Activated CD8-positive, alpha-beta T cell treated with anti-CD3 and anti-CD28 coated beads for 36 hours (primary cell): ENCODE data around the gene DOHH. TPM values are rescaled to one million over a fixed set of nuclear protein-coding genes. Genes with fewer than 3 reads are reported as not detected.

Experiments used
- ATAC-seq: fragments of 200-7000 bp; cut with Tn5 transposase; one replicate; pipeline ENCODE4 v1.10.0; 2021; ENCODE audit warnings: mild to moderate bottlenecking, moderate library complexity
- CTCF ChIA-PET: fragments of 350-600 bp; sonication (Branson Sonifier 250); formaldehyde crosslinking; loops from one replicate; lab custom pipeline; 2021; ENCODE audit warnings: antibody characterized with exemption; lab: Charles Lee
- POLR2A ChIA-PET: fragments of 350-600 bp; sonication (Branson Sonifier 250); formaldehyde crosslinking; loops from one replicate; lab custom pipeline; 2021; ENCODE audit warnings: antibody characterized with exemption; lab: Charles Lee
- DNase-seq: peaks from one replicate; pipeline ENCODE4 v3.0.0-alpha.2; 2020
- H3K27ac Mint-ChIP-seq: one replicate; pipeline ENCODE4 v1.8.0; 2021; ENCODE audit warnings: mild to moderate bottlenecking, mixed read lengths
- H3K27me3 Mint-ChIP-seq: one replicate; pipeline ENCODE4 v1.8.0; 2021; ENCODE audit warnings: mixed read lengths
- H3K36me3 Mint-ChIP-seq: one replicate; pipeline ENCODE4 v1.8.0; 2021; ENCODE audit warnings: low read depth, mixed read lengths
- H3K4me1 Mint-ChIP-seq: one replicate; pipeline ENCODE4 v1.8.0; 2021; ENCODE audit warnings: low read depth, mixed read lengths
- H3K4me3 Mint-ChIP-seq: one replicate; pipeline ENCODE4 v1.8.0; 2021; ENCODE audit warnings: mild to moderate bottlenecking, moderate library complexity, mixed read lengths
- H3K9me3 Mint-ChIP-seq: one replicate; pipeline ENCODE4 v1.8.0; 2021; ENCODE audit warnings: mixed read lengths
- CTCF ChIP-seq: fragments of 200-600 bp; IDR thresholded peaks from one replicate; pipeline ENCODE4 v1.8.0; 2022; ENCODE audit warnings: antibody characterized with exemption, mild to moderate bottlenecking
- intact Hi-C: fragments of 100-400 bp; cut with micrococcal nuclease; formaldehyde crosslinking; loops from one replicate; pipeline ENCODE4 v1.10.0; 2022
- total RNA-seq, 2 experiments: library from RNA; stranded (reverse); gene quantifications; one replicate each; pipeline ENCODE4 v1.2.3, GENCODE V29; 2021

Gene DOHH
- total RNA-seq, 2 experiments from 2014 or later: 15.7 to 17.0 TPM

- Mint-ChIP-seq H3K27me3 (no peaks in the 10 kb centered on the region), H3K36me3 (peaks cover 7% of the 10 kb centered on the region), H3K9me3 (peaks cover 6% of the 10 kb centered on the region), H3K4me3 (no peak overlapping the region), H3K27ac (no peak overlapping the region), H3K4me1 (no peaks in the 10 kb centered on the region)
- intact Hi-C loops: no loop called here
- ATAC-seq: no peak
- CTCF ChIA-PET: interaction anchor here (0.9 kb wide), 1 partner anchor 159 kb away, joined by 3 read pairs; no protein-coding TSS in a partner anchor
- DNase-seq: no peak
- POLR2A ChIA-PET: interaction anchor here (0.7 kb wide), 1 partner anchor 31 kb away, joined by 3 read pairs; no protein-coding TSS in a partner anchor
- no peak for TF ChIP-seq CTCF
These were observed 36.5 kb downstream of the DOHH start for GRCh38 chr19:3463714-3464586.

DNA sequence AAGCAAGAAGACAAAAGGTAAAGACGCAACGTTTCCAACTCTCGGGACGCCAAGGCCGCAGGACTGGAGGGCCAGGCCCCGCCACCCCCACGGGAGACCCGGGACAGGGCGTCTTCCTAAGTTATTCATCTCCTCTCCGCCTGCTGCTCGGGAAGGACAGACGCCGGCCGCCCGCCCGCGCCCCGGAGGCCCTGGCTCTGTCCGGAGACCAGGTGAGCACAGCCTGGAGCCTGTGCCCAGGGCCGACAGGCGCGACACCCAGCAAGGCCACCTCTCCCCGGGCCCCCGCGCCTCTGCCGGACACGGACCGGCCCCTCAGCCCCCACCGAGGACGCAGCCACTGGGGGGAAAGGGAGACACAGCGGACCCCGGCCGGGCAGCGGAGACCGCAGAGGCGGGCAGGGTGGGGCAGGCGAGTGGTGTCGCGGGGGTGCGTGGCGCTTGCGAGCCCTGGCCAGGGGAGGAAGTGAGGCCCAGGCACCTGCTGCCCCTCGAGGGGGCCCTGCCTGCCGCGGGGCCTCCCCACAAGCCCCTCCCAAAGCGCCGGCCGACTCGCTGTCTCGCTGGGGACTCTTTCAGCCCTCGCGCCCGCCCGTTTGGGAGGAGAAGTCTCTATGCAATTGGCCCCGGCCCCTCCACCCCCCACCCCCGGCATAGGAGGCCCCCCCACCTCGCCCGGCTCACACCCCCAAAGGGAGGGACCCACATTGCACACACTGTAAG lies 37.3 kb downstream of the DOHH start:
- H3K4me3 Mint-ChIP-seq: no peak overlapping the region
- CTCF ChIA-PET: no interaction called here
- peaks cover 3% of the 10 kb centered on the region for H3K9me3 Mint-ChIP-seq
- no peak overlapping the region for H3K27ac Mint-ChIP-seq
- TF ChIP-seq CTCF: no peak
- no peak for ATAC-seq
- DNase-seq: no peak
- no peaks in the 10 kb centered on the region for H3K27me3 Mint-ChIP-seq
- H3K36me3 Mint-ChIP-seq: peaks cover 6% of the 10 kb centered on the region
- POLR2A ChIA-PET: no interaction called here
- H3K4me1 Mint-ChIP-seq: no peaks in the 10 kb centered on the region
- intact Hi-C loops: no loop called here

GRCh38 chr19:3459965-3460582 lies 40.4 kb downstream of the DOHH start:
- H3K27me3 Mint-ChIP-seq: no peaks in the 10 kb centered on the region
- ChIA-PET CTCF (interaction anchor here (1.1 to 1.6 kb wide), 3 partner anchors 12 to 31 kb away, joined by 3 to 4 read pairs (median 4); no protein-coding TSS in a partner anchor), POLR2A (no interaction called here)
- no peaks in the 10 kb centered on the region for H3K4me1 Mint-ChIP-seq
- H3K9me3 Mint-ChIP-seq: no peaks in the 10 kb centered on the region
- H3K4me3 Mint-ChIP-seq: no peak overlapping the region
- H3K36me3 Mint-ChIP-seq: peaks cover 4% of the 10 kb centered on the region
- no peak for TF ChIP-seq CTCF
- no peak for DNase-seq
- H3K27ac Mint-ChIP-seq: no peak overlapping the region
- intact Hi-C loops: no loop called here
- no peak for ATAC-seq

DNA sequence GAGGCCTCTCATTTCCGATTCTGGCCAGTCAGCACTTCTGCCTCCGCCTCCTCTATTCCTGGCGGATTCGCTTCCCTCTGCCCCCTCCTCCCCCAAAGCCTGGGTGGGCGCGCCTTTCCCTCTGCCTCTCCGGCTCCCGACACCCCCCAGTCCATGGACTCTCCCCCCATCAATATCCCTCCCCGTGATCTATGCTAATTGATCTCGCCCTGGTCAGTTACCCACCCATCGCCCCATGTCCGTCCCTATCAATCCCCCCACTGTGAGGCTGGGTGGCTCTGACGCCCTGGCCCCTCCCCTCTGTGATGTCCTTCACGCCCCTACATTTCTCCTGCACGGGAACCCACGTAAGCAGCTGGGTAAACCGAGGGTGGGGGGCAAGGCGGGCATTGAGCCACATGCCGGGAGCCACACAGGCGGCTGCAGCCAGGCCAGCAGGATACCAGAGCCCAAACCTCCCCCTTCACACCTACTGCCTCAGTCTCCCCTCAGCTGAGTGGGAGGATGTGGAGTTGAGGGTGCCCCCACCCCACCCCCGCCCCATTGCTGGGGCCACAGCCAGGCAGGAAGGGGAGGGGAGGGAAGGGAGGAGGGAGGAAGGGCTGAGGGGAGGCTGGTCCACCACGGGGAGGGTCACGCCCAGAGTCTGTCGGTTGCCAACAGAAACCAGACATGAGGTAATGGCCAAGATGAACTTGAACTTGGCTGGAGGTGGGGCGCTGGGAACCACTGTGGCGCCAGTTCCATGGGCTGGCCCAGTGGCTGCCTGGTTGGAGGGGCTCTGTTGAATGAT lies 41.2 kb downstream of the DOHH start:
- Mint-ChIP-seq H3K27ac (no peak overlapping the region), H3K4me3 (no peak overlapping the region)
- CTCF ChIA-PET: interaction anchor here (1.2 kb wide), 1 partner anchor 13 kb away, joined by 4 read pairs; no protein-coding TSS in a partner anchor

More for the DNA sequence above, 41.2 kb downstream of the DOHH start:
- Mint-ChIP-seq H3K27me3 (no peaks in the 10 kb centered on the region), H3K9me3 (no peaks in the 10 kb centered on the region), H3K4me1 (no peaks in the 10 kb centered on the region), H3K36me3 (peaks cover 6% of the 10 kb centered on the region)
- intact Hi-C loops: no loop called here
- DNase-seq: no peak
- POLR2A ChIA-PET: no interaction called here
- no peak for ATAC-seq
- TF ChIP-seq CTCF: no peak
